PC-9 (cell line): Measurements from ENCODE around the gene APLF.

Source experiments
- CTCF ChIP-seq: fragments of 200-600 bp; sonication (generic); conservative IDR thresholded peaks from 2 replicates; pipeline ENCODE4 v1.6.1; 2017; ENCODE audit warnings: mixed run types, antibody characterized with exemption, mild to moderate bottlenecking, moderate library complexity
- EZH2 ChIP-seq: fragments of 200-600 bp; sonication (generic); IDR thresholded peaks from 2 replicates; pipeline ENCODE4 v1.8.0; 2017; ENCODE audit warnings: antibody characterized with exemption, low read depth

DNA sequence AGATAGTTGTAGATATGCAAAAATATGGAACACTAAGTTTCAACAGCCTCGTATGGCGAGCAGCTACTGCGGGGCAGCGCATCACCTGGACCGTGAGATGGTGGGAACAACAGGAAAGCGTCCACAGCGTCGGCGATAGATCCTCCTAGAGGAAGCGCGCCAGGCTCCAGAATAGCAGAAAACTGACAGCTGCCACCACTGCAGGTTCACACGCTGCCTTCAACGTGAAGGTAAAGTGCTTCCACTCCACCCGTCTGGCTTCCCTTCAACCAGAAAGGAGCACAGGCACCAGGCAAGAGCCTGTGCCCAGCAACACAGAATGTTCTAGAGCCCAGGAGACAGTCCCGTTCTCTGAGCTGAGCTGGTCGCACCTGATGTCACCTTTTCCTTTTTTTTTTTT lies 20.3 kb upstream of the APLF start:
- no peak for TF ChIP-seq EZH2
- no peak for TF ChIP-seq CTCF
